ENCODE data around the gene B4GALNT4. TPM values are rescaled to one million over a fixed set of nuclear protein-coding genes. Genes with fewer than 3 reads are reported as not detected.
A peak's percentile ranks its signal among the peaks of the same experiment; 100 is the strongest.

Gene B4GALNT4
- total and polyA plus RNA-seq, 2 of the 13 experiments (the other 11 are each of a cell fraction or from before 2014, with no cell fraction given) = 30.5 to 50.1 TPM

DNA sequence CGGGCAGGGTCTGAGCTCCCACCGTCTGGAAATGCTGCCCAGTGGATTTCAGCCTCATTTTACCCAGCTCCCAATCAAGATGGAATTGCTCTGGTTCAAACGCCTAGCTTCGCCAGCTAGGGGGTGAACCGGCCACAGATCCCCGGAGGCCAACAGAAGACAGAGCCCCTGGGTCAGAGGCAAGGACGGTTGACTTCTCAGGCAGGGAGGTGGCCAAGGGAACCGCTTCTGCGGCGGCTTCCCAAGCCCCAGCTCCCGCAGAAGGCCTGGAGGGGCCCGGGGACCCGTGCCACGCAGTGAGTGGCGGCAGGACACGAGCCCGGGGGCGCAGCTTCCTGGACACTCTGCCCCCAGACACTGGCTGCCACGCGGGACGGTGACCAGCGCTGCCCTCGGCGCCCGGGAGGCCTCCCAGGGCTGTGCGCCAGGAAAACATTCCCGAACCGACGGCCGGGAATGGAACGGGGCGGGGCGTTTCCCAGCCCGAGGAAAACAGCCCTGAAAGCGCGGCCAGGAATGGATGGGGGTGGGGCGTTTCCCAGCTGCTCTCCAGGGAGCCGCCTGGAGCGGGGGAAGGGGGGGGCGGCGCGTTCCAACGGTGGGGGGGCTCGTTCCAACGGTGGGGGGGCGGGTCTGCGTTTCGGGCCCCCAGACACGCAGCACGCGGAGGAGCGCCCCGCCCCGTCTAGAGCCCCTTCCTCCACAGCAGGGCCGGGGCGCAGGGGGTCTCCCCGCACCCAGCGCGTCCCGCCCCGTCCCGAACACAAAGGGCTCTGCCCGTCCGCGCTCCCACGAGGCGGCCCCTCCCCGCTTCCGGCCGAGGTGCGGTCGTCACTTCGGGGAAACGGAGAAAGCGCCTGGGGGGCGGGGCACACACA, 13.5 kb upstream of the B4GALNT4 start (continued):
- peak; percentile 67; the same call in 1 of the 2 replicates for TF ChIP-seq HNRNPUL1 (IDR thresholded peaks at IDR 0.05; ENCODE audit: low read depth, low read length)
- no peak; the same call in 1 of the 2 replicates for TF ChIP-seq GMEB1 (CRISPR knock-in tag; IDR thresholded peaks at IDR 0.05; ENCODE audit: borderline replicate concordance)
- TF ChIP-seq ZNF235 (CRISPR knock-in tag; IDR thresholded peaks at IDR 0.05; ENCODE audit: borderline replicate concordance) = no peak
- 0 out of 2 replicates have a peak, but pooled peaks have one; percentile 26 for TF ChIP-seq ZNF674 (CRISPR knock-in tag; IDR thresholded peaks at IDR 0.05; ENCODE audit: low read depth)
- no peak for TF ChIP-seq ZNF513 (CRISPR knock-in tag; conservative IDR thresholded peaks at IDR 0.05)
- no peak for TF ChIP-seq ATM (IDR thresholded peaks at IDR 0.05; ENCODE audit: borderline replicate concordance)
- TF ChIP-seq, protein P1, sequence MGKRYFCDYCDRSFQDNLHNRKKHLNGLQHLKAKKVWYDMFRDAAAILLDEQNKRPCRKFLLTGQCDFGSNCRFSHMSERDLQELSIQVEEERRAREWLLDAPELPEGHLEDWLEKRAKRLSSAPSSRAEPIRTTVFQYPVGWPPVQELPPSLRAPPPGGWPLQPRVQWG (CRISPR knock-in tag; IDR thresholded peaks at IDR 0.05; ENCODE audit: borderline replicate concordance, low read depth) = no peak
- TF ChIP-seq HDAC1 (CRISPR knock-in tag; IDR thresholded peaks at IDR 0.05) = peak; percentile 81
- no peak for TF ChIP-seq SMAD9 (CRISPR knock-in tag; IDR thresholded peaks at IDR 0.05)
- no peak for TF ChIP-seq IRX3 (CRISPR knock-in tag; IDR thresholded peaks at IDR 0.05; ENCODE audit: borderline replicate concordance, low read depth)
- no peak for TF ChIP-seq ZNF576 (CRISPR knock-in tag; IDR thresholded peaks at IDR 0.05)
- no peak for TF ChIP-seq CAMTA2 (CRISPR knock-in tag; IDR thresholded peaks at IDR 0.05; ENCODE audit: borderline replicate concordance)
- no peak for TF ChIP-seq THAP8 (CRISPR knock-in tag; IDR thresholded peaks at IDR 0.05; ENCODE audit: borderline replicate concordance)
- TF ChIP-seq ZSCAN12 (CRISPR knock-in tag; IDR thresholded peaks at IDR 0.05) = no peak
- peak; percentile 57 for TF ChIP-seq IRF2 (CRISPR knock-in tag; IDR thresholded peaks at IDR 0.05)
- TF ChIP-seq ZNF709 (CRISPR knock-in tag; IDR thresholded peaks at IDR 0.05) = no peak
- TF ChIP-seq CC2D1A (CRISPR knock-in tag; IDR thresholded peaks at IDR 0.05) = no peak
- TF ChIP-seq RFX5 (IDR thresholded peaks at IDR 0.05; ENCODE audit: low read depth, low read length) = no peak
- no peak for TF ChIP-seq ZNF296 (CRISPR knock-in tag; conservative IDR thresholded peaks at IDR 0.05)
- no peak for TF ChIP-seq MEIS2 (CRISPR knock-in tag; IDR thresholded peaks at IDR 0.05)
- no peak for TF ChIP-seq EZH2 (conservative IDR thresholded peaks at IDR 0.05; ENCODE audit: low read depth, low read length)
- TF ChIP-seq SP1 (IDR thresholded peaks at IDR 0.05) = no peak
- TF ChIP-seq SP1 (CRISPR knock-in tag; IDR thresholded peaks at IDR 0.05) = peak; percentile 24; the same call in 1 of the 2 replicates
- TF ChIP-seq SPEN (CRISPR knock-in tag; IDR thresholded peaks at IDR 0.05; ENCODE audit: low read depth) = 0 out of 2 replicates have a peak, but pooled peaks have one; percentile 16
- peak; percentile 71; the same call in 1 of the 2 replicates for TF ChIP-seq SIN3A (IDR thresholded peaks at IDR 0.05; ENCODE audit: borderline replicate concordance, low read depth, low read length)
- no peak for TF ChIP-seq NPAS2 (CRISPR knock-in tag; IDR thresholded peaks at IDR 0.05; ENCODE audit: borderline replicate concordance)
- TF ChIP-seq GZF1 (CRISPR knock-in tag; IDR thresholded peaks at IDR 0.05) = no peak
